CD4-positive, alpha-beta T cell treated with Interleukin-15 for 1 hour (primary cell): ENCODE results near the gene MESP1.
"Not testable (repeated sequence)": the region's sequence is repeated elsewhere in the genome, so short reads cannot be mapped to it uniquely, and the experiment has no call there.

Source experiments
- DNase-seq: peaks from one replicate; pipeline ENCODE4 v3.0.0-alpha.2; 2020

Gene MESP1, protein sequence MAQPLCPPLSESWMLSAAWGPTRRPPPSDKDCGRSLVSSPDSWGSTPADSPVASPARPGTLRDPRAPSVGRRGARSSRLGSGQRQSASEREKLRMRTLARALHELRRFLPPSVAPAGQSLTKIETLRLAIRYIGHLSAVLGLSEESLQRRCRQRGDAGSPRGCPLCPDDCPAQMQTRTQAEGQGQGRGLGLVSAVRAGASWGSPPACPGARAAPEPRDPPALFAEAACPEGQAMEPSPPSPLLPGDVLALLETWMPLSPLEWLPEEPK

GRCh38 chr15:89750560-89751542 lies at the start of gene MESP1:
TSS of gene MESP1 (minus strand) at chr15:89751249. CDS start at chr15:89751231, 18 bp downstream.
- peak; percentile 92 for DNase-seq

DNA sequence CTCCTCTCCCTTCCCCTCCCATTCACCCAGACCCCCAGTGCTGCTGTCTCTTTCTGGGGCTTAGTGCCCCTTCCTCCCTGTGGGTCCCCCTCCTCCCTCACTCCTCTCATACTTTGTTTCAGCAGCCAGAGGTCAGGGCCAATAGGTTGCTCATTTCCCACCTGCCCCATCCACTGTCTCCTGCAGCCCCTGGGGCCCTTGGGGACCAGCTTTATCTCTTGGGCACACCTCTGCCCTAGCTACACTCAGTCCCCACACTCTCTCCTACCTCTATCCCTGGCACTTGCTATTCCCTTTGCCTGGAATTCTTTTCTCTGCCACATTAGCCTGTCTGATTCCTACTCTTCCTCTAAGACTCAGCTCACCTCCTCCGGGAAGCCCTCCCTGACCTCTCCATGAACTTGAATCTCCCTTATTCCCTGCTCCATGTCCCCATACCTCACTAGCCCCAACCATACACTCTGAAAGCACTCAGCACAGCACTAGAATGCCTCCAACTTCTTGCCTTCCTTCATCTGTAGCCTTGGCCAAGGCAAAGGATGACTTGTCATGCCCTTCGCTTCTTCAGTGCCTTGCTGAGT lies 49.0 kb upstream of the MESP1 start:
- no peak for DNase-seq

GRCh38 chr15:89799011-89799911 lies 48.2 kb upstream of the MESP1 start:
- DNase-seq, result no peak

DNA sequence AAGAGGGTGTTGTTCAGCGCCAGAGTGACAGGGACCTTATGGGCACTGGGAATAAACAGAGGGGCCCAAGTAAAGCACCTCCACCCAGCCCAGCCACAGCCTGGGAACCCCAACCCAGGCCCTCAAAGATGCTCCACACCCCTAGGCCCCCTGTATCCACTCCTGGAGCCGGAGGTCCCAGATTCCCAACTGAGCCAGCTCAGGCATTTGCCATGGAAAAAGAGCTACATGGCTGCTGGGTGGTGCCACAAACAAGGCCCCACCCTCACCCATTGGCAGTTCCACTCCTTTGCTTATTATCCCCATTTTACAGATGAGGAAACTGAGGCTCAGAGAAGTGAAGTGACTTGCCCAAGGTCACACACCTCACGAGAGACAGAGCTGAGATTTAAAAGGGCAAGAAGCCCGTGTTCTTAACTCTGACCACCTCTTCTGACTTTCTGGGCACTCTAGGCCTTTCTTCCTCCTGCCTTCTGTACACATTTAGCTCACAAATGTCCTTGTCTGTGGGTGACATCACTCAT lies 46.7 kb upstream of the MESP1 start:
- no peak for DNase-seq

- no peak for DNase-seq
Observed at GRCh38 chr15:89795996-89796395, 44.9 kb upstream of the MESP1 start.

- DNase-seq, result no peak
Observed at GRCh38 chr15:89794627-89795241, 43.7 kb upstream of the MESP1 start.

GRCh38 chr15:89792106-89792805 lies 41.2 kb upstream of the MESP1 start:
- DNase-seq, result no peak

DNA sequence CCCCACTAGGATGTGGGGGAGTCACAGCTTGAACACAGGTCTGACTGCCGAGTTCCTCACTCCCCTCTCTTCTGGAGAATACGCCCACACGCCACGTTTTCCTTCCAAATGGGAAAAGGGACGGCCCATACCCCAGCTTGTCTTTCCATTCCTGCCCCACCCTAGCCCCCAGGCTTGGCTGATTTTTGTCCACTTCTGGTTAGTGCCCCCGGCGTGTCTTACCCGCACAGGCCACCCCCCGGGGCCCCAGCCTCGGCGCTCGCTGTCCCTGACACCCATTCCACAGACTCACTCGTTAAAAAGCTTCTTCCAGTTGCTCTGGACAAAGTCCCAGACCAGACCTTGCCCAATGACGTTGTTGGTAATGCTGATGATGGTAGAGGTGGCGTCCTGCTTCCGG lies 39.6 kb upstream of the MESP1 start:
- no peak for DNase-seq

DNA sequence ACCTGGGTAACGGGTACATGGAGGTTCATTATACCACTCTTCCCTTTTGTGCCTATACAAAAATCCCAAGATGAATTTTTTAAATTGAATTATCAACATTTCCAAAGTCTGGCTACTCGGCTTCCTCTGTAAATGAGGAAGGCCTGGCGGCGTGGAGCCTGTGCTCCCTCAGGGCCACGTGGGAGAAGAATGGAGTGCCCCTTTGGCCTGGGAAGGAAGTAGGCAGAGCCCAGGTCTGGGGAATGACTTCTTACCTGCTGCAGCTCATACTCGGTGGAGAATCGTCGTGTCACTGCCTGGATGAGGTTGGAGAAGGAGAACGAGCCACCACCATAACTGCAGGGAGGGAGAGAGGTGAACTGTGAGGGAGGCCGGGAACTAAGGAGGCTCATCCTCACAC lies 39.2 kb upstream of the MESP1 start:
- DNase-seq, result no peak

- DNase-seq, result not testable (repeated sequence)
Observed at GRCh38 chr15:89788585-89788984, 37.5 kb upstream of the MESP1 start.

- no peak for DNase-seq
Observed at GRCh38 chr15:89787944-89788343, 36.9 kb upstream of the MESP1 start.

- no peak for DNase-seq
Observed at GRCh38 chr15:89785774-89786140, 34.7 kb upstream of the MESP1 start.

GRCh38 chr15:89785064-89785773 lies 34.2 kb upstream of the MESP1 start:
- DNase-seq, result no peak

DNA sequence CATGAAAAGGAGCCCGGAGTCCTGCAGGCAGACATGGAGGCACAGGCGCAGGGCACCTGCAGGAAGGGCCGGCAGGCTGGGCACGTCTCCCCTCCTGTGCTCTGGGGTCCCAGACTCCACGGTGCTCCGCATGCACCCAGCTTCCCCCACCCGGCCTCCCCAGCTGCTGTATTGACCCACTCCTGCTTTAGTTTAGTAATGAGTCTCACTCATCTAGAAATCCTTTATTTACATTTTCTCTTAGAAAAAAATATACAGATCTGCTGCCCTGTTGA lies 33.6 kb upstream of the MESP1 start:
- DNase-seq, result no peak

- no peak for DNase-seq
Observed at GRCh38 chr15:89783861-89784685, 33.0 kb upstream of the MESP1 start.

- DNase-seq, result no peak
Observed at GRCh38 chr15:89783111-89783860, 32.2 kb upstream of the MESP1 start.

GRCh38 chr15:89782619-89782950 lies 31.5 kb upstream of the MESP1 start:
- DNase-seq, result not testable (repeated sequence)

GRCh38 chr15:89781891-89782618 lies 31.0 kb upstream of the MESP1 start:
- peak; percentile 52 for DNase-seq

DNA sequence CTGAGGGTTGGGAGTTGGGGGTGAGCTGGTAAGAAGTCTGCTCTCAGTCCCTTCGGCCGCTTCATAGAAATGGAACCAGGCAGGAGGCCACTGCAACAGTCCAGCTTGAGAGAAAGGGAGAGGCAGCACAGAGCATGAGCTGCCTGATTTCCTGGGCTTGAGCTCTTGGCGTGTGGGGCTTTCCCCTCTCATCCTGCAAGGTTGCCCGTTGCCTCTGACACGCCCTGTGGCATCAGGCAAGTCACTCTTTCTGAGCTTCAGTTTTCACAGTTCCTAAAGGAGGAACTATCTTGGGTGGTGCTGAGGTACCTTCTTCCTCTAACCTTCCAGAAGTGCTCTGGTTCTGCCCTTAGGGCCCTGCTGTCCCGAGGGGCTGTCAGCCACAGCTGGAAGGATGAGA lies 30.0 kb upstream of the MESP1 start:
- DNase-seq, result peak; percentile 69
